Measurements from ENCODE around the gene SYNDIG1L.

GRCh38 chr14:74438351-74438915 is 12.4 kb upstream of the SYNDIG1L start:
- no peak for TF ChIP-seq RAD21 (IDR thresholded peaks at IDR 0.05; ENCODE audit: low read depth)
- no peak for TF ChIP-seq EZH2 (IDR thresholded peaks at IDR 0.05)
- TF ChIP-seq CTCF (IDR thresholded peaks at IDR 0.05 in 2 of 3, conservative IDR thresholded peaks at IDR 0.05 in 1 of 3; ENCODE audit: borderline replicate concordance in 1 of 3, insufficient read depth in 1 of 3, low read depth in 2 of 3, low read length in 2 of 3) = no peak
- no peak for TF ChIP-seq SP1 (IDR thresholded peaks at IDR 0.05; ENCODE audit: low read depth)
- TF ChIP-seq YY1 (IDR thresholded peaks at IDR 0.05; ENCODE audit: extremely low read depth, insufficient replicate concordance, low read depth, low read length) = no peak
